Endothelial cell of umbilical vein (primary cell): ENCODE data around the gene OR6K2.
"Not testable (repeated sequence)": the region's sequence is repeated elsewhere in the genome, so short reads cannot be mapped to it uniquely, and the experiment has no call there.

Experiments used
- CTCF ChIP-seq, 2 donors: IDR thresholded peaks; 1 replicate in 1 of 2; 2 replicates in 1 of 2; pipeline ENCODE4 v1.5.1; 2011; ENCODE audit warnings: low read length in 2 of 2, mild to moderate bottlenecking in 2 of 2, moderate library complexity in 2 of 2, control low read depth in 1 of 2, inconsistent platforms in 1 of 2, low read depth in 1 of 2; ENCODE audit not compliant: insufficient read depth in 1 of 2; ENCODE audit errors: extremely low read depth in 1 of 2
- EZH2 ChIP-seq: IDR thresholded peaks from 2 replicates; pipeline ENCODE4 v1.6.1; 2012; ENCODE audit warnings: borderline replicate concordance, low read depth, mild to moderate bottlenecking, moderate library complexity, low read length, inconsistent platforms; ENCODE audit not compliant: severe bottlenecking
- FOS ChIP-seq: IDR thresholded peaks from 2 replicates; pipeline ENCODE4 v1.6.1; 2011; ENCODE audit warnings: mild to moderate bottlenecking, low read length, moderate library complexity, borderline replicate concordance; ENCODE audit not compliant: insufficient read depth
- POLR2A ChIP-seq: IDR thresholded peaks from 2 replicates; pipeline ENCODE4 v1.6.1; 2012; ENCODE audit warnings: low read depth, mild to moderate bottlenecking, control low read depth, low read length
- POLR2AphosphoS5 ChIP-seq: IDR thresholded peaks from 2 replicates; pipeline ENCODE4 v1.6.1; 2012; ENCODE audit warnings: low read depth, mild to moderate bottlenecking, control low read depth, low read length, moderate library complexity; ENCODE audit not compliant: insufficient read depth

- not testable (repeated sequence) for TF ChIP-seq POLR2AphosphoS5; CTCF (IDR thresholded peaks at IDR 0.05; ENCODE audit: extremely low read depth in 1 of 2, insufficient read depth in 1 of 2, low read depth in 1 of 2, low read length in 2 of 2); EZH2; POLR2A; FOS
These were observed 12.1 kb downstream of the OR6K2 start for GRCh38 chr1:158688343-158688742.
